HG03432 (cell line): Measurements from ENCODE around the gene PRKCA.
"Not testable (repeated sequence)": the region's sequence is repeated elsewhere in the genome, so short reads cannot be mapped to it uniquely, and the experiment has no call there.

Experiments
- ATAC-seq: cut with Tn5 transposase; IDR thresholded peaks from one replicate; pipeline ENCODE4 v1.9.1; 2021; ENCODE audit warnings: mild to moderate bottlenecking, moderate library complexity; ENCODE audit not compliant: unreplicated experiment

PRKCA gene

GRCh38 chr17:66287911-66288310 is 14.5 kb upstream of the PRKCA start:
- ATAC-seq, result no peak

DNA sequence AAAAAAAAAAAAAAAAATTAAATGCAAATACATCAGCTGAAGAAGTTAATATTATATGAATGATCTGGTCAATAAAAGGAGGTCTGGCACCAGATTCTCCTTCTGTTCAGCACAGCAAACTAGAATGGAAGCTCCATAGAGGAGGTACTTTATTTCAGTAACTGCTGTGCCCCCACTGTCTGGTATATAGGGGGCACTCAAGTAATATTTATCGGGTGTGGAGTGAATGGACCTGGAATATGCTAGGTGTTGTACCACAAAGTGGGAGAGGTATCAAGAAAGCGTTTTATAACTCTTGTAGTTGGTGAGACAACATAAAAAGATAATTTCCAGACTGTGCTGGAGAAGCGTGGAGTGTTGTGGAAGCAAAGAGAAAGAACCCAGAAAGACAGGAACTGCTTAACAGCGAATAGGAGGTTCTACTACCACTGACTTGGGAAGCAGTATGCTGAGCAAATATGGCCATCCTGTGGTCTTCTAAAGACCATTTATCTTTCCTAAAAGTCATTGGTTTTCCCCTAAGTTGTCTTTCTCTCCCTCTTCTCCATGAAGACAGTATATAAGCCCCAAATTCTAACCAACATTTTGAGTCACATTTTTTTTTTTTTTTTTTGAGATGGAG is 12.2 kb upstream of the PRKCA start:
- no peak for ATAC-seq

DNA sequence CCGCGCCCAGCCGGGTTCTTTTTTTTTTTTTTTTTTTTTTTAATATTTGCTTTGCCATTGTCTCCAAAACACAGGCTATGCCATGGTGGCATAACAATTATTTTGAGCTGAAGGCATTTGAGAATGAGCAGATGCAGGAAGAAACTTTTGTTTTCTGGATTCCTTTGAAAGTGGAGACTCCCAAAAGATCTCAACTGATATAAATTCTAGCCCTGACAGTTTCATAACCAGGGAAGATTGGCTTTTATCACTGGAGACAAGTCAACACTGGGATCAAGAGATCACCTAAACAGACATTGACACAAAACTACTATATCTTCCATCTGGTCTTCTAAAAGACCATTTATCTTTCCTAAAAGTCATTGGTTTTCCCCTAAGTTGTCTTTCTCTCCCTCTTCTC is 10.1 kb upstream of the PRKCA start:
- no peak for ATAC-seq

DNA sequence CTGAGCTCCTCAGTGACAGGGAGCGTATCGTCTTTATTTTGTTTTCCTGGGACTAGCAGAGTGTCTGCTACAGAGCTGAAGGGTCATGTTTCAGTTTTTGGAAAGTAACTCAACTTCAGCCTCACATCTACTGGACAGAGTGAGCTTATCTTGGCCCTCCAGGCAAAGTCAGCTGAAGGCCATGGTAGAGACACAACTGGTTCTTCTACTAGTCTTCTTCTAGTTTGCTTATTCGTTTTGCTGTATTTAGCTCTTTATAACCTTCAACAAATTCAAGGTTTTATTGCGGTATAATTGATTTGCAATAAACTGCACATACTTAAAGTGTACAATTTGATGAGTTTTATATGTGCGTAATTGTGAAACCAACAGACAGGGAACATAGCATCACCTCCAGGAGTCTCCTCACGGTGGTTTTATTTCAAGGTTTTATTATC is 6.1 kb upstream of the PRKCA start:
- ATAC-seq, result no peak

DNA sequence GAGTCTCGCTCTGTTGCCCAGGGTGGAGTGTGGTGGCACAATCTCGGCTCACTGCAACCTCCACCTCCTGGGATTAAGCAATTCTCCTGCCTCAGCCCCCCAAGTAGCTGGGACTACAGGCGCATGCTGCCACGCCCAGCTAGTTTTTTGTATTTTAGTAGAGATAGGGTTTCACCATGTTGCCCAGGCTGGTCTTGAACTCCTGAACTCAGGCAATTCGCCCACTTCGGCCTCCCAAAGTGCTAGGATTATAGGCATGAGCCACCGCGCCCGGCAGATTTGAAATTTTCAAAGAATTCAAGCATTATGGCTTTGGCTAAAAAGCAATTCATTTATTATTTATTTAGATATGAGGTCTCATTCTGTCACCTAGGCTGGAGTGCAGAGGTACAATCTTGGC is 5.0 kb upstream of the PRKCA start:
- ATAC-seq, result not testable (repeated sequence)

GRCh38 chr17:66299711-66300110 is 2.7 kb upstream of the PRKCA start:
- ATAC-seq, result no peak

- no peak for ATAC-seq
Observed at GRCh38 chr17:66300956-66301355, 1.5 kb upstream of the PRKCA start.

- ATAC-seq, result no peak
Observed at GRCh38 chr17:66301367-66301863, 998 bp upstream of the PRKCA start.

GRCh38 chr17:66302761-66303626 is 581 bp downstream of the PRKCA start:
- peak; percentile 33 for ATAC-seq

- no peak for ATAC-seq
Observed at GRCh38 chr17:66304304-66305174, 2.1 kb downstream of the PRKCA start.

DNA sequence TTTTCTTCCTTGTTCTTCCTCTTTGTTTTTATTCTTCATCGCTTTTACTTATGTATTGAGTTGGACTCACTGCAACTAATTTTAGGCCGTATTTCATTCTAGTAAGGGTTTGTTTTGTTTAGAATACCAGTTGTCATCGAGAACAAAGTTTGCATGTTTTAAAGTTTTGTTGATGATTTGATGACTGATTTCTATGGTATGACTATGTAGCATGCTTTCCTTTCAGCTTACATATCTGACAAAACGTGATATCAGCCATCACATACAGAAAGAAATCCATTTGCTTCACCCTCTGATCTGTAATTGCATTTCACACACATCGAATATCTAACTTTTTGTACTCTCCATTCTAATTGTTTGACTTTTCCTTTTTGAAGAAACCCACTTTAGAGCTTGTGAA is 4.0 kb downstream of the PRKCA start:
- ATAC-seq, result no peak

DNA sequence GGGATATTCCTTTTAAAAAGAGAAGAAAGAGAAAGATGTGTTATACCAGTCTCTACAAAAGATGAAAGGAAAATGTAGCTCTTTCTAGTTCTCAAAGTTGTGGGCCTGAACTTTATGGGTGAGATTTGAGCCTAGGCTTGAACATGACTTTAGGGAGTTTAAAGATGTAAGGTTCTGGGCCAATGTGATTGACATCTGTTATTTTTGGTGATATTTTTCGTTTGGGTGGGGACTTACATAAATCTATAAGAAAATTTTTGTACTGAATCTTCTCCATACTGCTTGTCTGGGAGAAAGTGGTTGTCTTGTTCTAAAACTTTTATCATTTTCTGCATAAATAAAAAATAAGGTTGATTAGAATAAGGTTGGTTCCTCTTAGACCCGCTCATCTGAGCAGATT is 4.8 kb downstream of the PRKCA start:
- no peak for ATAC-seq

DNA sequence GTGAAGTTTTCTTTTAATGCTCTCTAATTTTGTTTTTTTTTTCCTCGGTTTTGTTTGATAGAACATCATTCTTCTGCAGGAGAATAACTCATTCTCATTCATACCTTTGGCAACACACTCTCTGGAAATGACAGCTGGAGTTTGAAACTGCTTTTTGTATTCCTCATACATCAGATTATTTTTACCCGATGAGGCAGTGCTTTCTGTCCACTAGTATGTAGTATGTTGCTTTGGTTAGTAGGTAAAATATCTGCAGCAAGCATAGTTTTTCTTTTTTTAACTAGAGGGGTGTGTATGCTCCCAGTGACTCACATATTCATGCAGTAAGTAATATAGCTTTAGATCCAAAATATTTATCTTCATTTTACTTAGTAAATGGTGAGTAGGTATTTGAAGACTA is 6.4 kb downstream of the PRKCA start:
- no peak for ATAC-seq

DNA sequence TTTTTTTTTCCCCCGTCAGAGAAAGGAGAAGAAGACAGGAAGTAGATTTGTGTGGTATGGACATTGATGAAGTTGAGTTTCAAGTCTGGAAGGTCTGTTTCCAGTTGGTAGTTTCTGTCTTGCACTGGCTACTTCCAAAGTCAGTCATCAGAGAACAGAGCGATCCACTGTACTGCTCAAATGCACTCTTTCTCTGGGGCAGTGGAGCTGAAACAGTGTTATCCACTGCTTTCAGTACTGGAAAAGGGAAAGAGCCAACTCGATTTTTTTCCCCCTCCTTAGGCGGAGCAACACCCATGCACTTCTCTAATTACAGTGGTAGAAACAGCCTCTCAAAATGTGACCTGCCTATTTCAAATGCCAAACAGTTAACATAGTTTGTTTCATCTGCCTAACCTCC is 7.4 kb downstream of the PRKCA start:
- ATAC-seq, result no peak

GRCh38 chr17:66310528-66311148 is 8.2 kb downstream of the PRKCA start:
- no peak for ATAC-seq

DNA sequence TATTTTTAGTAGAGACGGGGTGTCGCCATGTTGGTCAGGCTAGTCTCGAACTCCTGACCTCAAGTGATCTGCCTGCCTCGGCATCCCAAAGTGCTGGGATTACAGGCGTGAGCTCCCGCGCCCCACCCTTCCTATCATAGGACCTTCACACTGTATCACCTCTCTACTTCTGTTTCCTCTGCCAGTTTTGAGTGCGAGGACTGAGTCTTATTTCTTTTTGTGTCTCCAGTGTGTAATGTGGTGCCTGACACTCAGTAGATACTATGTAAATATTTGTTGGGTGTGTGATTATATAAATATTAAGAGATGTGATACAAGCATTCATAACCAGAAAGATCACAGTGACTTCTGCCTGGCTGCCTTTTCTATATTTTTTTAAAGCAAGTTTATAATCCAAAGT is 10.5 kb downstream of the PRKCA start:
- ATAC-seq, result no peak

- no peak for ATAC-seq
Observed at GRCh38 chr17:66313325-66313724, 10.9 kb downstream of the PRKCA start.

GRCh38 chr17:66313995-66314659 is 11.7 kb downstream of the PRKCA start:
- no peak for ATAC-seq

GRCh38 chr17:66317629-66318028 is 15.2 kb downstream of the PRKCA start:
- no peak for ATAC-seq

- no peak for ATAC-seq
Observed at GRCh38 chr17:66319226-66319625, 16.8 kb downstream of the PRKCA start.
